ENCODE results near the gene PARP6.
A peak's percentile ranks its signal among the peaks of the same experiment; 100 is the strongest.

The PARP6 gene, protein sequence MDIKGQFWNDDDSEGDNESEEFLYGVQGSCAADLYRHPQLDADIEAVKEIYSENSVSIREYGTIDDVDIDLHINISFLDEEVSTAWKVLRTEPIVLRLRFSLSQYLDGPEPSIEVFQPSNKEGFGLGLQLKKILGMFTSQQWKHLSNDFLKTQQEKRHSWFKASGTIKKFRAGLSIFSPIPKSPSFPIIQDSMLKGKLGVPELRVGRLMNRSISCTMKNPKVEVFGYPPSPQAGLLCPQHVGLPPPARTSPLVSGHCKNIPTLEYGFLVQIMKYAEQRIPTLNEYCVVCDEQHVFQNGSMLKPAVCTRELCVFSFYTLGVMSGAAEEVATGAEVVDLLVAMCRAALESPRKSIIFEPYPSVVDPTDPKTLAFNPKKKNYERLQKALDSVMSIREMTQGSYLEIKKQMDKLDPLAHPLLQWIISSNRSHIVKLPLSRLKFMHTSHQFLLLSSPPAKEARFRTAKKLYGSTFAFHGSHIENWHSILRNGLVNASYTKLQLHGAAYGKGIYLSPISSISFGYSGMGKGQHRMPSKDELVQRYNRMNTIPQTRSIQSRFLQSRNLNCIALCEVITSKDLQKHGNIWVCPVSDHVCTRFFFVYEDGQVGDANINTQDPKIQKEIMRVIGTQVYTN

DNA sequence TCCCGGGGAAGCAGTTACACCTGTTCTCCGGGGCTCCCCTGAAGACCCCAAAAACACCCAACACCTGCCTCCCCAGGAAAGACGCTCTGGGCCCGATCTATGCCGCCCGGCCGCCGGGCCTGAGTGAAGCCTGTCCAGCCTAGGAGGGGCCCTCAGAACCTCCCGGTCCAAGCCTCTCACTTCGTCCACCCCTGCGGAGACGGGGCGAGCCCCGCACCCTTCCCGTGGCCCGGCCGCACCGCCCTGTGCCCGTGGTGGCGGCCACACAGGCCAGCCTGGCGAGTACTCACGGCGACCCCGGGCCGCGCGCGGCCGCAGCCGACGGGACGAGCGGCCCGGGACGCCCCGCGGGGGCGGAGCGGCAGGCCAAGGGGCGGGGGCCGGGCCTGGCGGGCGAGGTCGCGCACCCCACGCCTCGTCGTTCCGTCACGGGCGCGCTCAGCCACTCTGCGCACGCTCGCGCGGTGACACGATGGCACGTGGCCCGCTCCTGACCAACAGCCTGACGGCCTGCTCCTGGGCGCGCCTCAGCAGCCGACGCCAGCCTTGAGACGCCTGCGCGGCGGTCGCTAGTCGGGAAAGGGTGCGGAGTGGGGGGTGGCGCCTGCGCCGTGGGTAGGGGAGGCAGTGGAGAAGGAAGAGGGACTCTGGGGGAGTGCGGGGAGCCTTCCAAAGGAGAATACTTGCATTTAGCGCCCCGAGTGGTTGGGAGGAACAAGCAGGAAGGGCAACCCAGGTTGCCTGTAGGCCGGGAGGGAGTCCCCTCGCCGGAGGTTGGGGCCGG lies at the start of gene PARP6:
PARP6 (minus strand) TSS at position 342 of the 784 bp plus-strand sequence. CDS start 5,077 bp downstream, outside the sequence.
- peak; percentile 99 for DNase-seq (ENCODE audit: low spot score)
- FAIRE-seq: peak; percentile 92

DNA sequence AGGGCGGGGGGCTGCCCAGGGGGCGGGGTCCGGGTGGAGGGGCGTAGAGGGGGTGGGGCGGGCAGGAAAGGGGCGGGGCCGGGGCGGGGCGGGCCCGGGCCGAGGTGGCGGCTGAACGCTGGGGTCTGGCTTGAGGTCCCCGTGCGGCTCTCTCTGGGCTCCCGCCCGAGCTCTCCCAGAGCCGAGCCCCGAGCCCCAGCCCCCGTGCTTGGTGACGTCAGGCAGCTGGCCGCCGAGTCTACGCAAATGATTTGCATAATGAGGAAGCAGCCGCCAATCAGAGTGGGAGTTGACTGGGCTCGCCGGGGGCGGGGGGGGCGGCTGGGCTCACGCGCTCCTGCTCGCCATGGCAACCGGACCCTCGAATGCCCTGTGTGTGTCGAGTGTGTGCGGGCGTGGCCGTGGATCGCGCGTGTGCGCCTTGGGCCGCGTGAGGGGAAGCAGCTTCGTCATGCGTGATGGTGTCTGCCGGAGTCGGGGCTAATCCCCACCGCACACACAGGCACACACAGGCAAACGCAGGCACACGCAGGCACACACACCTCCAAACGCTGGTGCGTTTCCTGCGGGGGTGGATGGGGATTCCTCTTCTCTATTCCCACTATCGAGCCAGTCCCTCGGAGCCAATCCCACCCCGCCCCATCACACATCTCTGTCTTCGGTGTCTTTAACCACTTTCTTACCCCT lies 47.8 kb upstream of the PARP6 start, which contains the start of gene CELF6:
CELF6 (minus strand) TSS at position 173 of the 687 bp plus-strand sequence. CDS start 283 bp downstream, outside the sequence.
- FAIRE-seq (peak; percentile 76), DNase-seq (ENCODE audit: low spot score) (peak; percentile 89)

DNA sequence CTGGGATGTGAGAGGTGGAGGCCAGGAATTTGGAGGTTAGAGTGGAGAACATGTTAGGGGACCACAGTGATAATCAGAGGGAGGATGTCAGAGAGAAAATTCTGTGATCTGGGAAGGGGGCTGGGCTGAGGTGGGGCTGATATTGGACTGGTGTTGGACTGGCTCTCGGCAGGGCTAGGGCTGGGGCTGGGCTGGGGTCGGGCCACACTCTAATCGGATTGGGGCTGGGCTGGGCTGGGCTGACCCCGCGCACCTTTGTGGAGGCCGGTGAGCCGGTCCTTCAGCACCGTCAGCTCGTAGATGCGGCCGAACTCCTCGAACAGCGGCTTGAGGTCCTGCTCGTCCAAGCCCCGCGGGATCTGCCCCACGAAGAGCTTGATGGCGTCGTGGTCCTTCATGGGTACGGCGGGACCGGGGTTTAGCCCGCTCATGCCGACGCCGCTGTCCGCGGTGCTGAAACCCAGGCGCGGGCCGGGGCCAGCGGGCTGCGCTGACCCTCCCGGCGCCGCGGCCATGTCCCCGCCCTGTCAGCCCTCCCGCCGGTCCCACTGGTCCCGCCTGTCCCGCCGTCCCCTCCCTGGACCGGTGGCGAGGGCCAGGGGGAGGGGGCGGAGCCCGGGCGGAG lies 47.1 kb upstream of the PARP6 start:
- FAIRE-seq: peak; percentile 78
- no peak for DNase-seq (ENCODE audit: low spot score)

DNA sequence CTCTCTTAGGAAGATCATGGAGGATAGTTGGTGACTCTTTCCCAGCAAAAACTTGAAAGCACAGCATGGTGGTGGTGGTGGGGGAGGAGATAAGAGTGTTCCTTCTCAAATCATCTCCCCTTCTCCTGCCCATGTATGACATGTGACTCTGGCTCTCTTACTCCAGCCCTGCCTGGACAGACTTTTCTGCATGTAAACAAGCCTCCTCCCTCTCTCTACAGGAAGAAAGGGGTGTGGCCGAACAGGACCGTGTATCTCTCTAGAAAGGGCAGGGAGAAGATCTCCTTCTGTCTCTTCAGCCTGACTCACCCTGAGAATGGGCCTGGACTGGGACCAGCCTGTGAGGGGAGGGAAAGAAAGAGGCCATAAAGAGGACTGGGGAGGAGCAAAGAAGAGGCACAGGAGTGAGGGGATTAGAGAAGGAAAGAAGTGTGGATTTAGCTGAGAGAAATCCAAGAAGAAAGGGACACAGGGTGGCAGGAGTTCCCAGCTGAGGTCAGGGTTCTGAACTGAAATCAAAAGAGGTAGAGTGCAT lies 46.1 kb upstream of the PARP6 start:
- DNase-seq (ENCODE audit: low spot score): no peak
- FAIRE-seq: no peak

DNA sequence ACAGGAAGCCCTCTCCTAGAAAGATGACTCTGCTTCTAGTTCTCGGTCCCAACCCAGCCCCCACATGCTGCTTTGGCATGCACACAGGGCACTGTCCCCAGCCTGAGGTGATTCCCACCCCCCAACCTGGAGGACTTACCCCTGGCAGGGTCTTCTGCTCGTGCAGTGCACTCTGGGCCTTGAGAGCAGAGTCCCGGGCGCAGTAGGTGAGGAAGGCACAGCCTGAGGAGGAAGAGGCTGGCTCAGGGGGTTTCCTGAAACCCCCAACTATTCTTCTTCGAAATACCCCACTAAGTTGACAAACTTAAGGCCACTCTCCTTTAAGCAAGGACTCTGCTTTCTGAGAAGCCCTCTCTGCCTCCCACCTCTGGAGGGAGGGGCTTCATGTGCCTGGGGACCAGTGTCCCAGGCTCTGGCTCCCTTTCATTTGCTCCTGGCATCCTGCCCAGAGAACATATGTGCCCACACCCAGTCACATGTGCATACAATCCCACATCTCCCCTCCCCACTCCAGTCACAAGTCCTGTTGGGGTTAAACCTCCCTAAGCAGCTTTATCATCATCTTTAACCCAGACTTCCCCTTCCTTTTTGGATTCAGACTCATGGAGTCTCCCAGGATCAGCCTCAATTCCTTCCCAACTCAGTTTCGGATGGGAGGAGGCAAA lies 43.5 kb upstream of the PARP6 start:
- DNase-seq (ENCODE audit: low spot score) (no peak), FAIRE-seq (no peak)

DNA sequence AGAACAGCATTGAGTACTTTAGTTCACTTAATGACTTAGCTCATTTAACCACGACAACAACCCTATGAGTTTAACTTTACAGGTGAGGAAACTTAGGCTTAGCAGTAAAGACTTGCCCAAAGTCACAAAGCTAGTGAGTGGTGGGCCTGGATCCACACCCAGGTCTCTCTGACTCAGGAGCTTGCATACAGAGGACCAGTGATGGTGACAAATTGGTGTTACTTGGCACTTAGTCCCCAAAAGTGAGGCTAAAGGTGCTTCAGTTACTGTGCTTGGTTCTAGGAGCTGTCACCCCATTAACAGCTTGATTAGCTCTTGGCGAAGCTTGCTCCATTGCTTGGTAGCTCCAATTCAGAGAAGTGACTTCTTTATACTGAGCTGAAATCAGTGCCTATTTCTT lies 41.5 kb upstream of the PARP6 start:
- DNase-seq (ENCODE audit: low spot score): no peak
- FAIRE-seq: no peak

DNA sequence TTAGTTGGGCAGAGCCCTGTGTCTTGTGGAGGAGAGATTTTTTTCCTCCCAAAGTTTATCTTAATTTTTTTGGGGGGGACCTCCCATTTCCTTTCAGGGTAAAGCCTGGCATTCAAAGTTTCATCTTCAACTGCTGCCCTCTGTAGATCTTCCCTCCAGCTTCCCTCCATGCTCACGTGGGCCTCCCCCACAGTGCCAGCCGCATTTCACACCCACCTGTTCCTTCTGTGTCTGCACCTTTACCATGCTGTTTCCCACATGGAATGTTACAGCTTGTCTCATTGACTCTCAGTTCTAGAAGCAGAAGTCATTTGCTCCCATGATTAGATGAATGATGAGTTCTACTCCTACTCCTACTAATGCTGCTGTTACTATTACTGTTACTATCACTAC lies 41.1 kb upstream of the PARP6 start:
- FAIRE-seq (peak; percentile 52), DNase-seq (ENCODE audit: low spot score) (no peak)

DNA sequence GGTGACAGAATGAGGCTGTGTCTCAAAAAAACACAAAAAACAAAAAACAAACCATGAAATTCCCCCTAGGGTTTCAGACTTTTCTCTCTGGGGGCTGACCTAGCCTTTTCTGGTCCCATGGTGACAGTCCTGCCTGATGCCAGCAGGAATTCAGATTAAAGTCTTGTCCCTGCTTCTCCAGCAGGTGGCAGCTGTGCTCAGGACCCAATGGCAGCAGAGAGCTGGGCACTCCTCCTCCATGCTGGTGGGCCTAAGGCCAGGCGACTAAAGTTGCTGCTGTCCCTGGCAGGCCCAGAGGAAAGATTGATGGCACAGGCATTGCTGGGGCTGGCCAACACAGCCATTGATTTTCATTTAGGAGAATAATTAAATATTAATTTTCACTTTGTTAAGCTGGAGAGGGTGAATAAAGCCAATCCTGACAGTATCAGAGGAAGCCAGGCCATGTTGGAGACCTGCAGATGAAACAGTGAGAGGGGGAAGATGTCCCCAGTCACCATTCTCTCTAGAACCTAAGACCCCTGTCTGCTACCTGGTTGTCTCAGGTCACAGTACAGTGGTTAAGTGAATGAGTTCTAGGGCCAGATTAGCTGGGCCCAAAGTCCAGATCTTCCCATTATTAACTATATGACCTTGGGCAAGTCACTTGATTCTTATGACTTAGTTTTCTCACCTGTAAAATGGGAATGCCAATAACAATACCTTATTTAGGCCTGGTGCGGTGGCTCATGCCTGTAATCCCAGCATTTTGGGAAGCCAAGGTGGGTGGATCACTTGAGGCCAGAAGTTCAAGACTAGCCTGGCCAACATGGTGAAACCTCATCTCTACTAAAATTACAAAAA lies 40.5 kb upstream of the PARP6 start:
- peak; percentile 75 for DNase-seq (ENCODE audit: low spot score)
- FAIRE-seq: peak; percentile 59

DNA sequence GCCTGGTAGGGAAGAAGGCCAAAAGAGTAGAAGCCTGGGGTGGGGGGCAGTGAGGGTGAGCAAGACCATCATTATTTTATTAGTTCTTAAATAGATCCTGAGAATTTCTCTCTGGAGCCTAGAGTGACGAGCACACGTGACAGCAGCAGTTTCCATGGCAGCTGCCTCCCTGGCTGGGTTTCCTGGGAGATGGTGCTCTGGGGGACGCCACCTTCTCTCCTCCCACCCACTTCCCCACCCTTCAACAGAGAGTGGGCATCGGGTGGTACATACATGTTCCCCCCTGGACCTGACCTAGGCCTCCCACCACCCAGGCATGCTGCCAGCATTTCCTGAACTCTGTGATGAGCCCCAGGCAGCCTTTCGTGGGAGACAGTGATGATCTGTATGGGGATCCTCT lies 34.7 kb upstream of the PARP6 start:
- DNase-seq (ENCODE audit: low spot score): no peak
- FAIRE-seq: no peak

DNA sequence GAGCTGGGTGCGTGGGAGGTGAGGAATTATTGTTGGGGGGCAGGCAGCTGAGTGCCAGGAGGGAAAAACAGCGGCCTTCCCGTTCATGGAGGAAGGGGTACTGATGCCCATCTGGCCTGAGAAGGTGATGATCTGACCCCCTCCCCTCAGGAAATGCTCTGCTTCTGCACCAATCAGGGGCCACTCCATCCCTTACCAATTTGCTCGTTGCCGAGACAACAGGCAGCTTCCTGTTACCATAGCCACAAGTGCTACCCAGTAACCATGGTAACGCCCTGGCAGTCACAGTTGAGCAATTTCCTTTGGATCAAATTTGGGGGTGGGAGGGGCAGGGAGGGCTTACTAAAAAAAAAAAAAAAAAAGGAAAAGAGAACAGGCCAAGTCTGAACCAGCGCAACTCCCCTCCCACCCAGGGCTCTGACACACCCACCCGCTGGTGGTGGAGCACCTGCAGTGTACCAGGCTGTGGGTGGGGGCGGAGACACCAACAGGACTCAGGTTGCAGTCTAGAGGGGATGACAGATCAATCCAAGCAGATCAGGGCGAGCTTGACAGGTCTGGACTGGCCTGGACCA lies 33.9 kb upstream of the PARP6 start:
- no peak for DNase-seq (ENCODE audit: low spot score)

DNA sequence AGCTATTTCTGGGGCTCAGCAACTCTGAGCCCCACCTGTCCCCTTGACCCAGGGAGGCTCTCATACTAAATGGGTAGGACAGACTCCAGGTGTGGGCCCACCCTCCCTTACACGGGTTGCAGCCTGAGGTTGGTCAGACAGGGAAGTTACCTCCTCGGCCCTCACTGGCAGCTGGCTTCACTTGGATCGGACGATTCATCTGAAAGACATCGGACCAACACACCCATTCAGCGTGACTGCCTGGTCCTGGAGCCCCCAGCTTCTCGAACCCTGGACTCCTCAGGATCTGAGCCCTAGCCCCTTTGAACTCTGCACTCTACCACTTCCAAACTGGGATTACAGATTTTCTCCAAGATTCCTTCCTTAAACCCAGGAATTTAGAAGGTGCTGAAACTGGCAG lies 32.2 kb upstream of the PARP6 start:
- FAIRE-seq: no peak
- no peak for DNase-seq (ENCODE audit: low spot score)

More for the DNA sequence above, 33.9 kb upstream of the PARP6 start:
- FAIRE-seq: no peak

DNA sequence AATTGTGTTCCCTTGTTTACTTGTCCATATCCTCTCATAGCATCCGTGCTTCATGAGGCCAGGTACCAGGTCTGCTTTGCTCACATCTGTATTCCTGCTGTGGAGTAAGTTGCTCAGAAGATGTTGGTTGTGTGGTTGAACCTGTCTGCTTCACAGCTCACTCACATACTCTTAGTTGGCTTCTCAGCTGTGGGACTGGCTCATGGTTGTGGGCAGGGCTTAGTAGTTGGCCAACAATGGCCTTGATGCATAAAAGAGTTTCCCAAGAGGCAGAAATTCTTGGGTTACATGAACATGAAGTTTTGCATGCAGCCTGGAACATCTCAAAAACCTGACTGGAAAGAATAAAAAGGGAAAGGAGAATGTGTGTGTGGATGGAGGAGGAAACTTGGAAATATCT lies 30.6 kb upstream of the PARP6 start:
- FAIRE-seq (peak; percentile 35), DNase-seq (ENCODE audit: low spot score) (no peak)

DNA sequence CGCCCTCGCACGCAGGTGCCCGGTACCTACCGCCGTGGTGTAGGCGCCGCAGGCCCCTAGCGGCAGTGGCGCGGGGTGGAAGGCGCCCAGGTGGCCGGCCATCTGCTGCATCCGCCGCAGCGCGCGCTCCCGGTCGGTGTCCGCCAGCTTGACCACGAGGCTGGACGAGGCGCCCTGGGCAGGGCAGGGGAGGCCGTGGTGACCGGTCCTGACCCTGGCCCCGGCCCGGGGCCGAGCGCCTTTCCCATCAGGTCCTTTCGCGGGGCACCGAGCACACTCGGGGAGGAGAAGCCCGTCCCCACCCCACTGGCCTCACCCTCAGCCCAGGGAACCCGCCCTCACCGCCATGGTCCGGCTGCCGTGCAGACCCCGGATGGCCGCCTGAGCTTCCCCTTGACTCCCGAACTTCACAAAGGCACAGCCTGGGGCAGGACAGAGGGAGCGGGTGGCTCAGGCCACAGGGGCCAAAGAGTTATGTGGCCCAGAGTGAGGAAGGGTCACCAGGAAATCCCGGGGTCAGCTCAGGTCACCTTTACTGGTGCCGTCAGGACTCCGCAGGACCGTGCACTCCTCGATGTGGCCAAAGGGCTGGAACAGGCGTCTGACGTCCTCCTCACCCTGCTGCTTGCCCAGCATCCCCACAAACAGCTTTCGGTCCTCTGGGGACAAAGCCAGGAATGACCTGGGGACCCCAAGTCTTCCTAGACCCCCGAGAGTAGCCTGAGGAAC lies 17.4 kb upstream of the PARP6 start:
- FAIRE-seq (no peak), DNase-seq (ENCODE audit: low spot score) (no peak)

DNA sequence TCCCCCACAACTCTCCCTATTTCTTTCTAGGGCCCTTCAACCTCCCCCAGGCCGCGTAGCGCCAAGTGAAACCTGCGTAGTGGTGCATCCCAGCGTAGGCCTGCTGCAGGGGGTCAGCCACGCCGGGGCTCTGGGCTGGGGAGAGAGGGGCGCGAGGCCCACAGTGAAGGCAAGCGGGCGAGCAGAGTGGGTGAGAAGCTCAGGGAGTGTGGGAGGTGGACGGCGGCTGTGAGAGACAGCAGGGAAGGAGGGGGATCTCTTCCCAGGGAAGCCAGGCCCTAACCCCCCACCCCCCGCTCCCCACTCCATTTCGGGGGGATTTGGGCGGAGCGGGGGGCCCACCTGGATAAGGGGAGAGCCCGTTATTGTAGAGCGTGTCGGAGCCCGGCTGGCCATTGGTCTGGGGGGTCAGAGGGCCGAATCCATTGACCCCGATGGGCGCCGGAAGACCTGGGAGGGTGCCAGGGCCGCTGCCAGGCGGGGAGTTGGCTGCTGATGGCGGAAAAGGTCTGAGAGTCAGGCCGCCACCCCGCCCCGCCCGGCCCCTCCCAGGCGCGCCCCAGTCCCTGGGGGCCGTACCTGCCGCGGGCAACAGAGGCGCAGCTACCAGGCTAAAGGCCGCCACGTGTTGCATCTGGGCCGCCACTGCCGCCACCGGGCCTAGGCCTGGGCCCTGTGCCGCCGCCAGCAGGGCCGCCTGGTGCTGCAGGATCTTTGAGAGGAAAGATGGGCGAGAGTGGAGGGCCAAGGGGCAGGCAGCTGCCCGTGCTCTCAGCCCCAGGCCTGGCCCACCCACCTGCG lies 16.6 kb upstream of the PARP6 start:
- no peak for DNase-seq (ENCODE audit: low spot score)
- FAIRE-seq: no peak

DNA sequence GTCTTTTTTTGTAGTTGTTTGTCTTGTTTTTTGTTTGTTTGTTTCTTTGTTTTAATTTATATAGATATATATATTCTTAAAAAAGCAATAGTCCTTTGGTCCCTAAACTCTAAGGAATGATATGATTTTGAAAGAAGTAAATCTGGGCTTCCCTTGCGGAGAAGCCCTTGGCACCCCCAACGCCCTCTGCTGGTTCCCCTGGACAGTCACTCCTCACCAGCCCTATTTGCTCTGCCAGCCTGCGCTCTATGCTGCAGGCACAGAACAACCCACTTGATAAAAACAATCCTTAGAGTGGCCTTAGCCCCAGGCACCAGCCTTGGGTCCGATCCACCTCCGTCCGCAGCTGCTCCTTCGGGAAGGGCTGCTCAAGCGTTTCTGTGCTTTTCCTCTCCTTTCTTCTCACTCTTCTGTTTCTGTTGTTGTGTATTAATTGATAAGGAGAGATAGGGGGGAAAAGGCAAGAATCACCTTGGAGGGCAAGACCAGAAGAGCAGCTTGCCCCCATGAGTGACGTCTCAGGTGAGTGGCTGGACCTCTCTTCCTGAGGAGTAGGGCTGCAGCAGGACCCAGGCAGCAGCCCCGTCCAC lies 13.7 kb upstream of the PARP6 start:
- DNase-seq (ENCODE audit: low spot score) (peak; percentile 27), FAIRE-seq (no peak)

DNA sequence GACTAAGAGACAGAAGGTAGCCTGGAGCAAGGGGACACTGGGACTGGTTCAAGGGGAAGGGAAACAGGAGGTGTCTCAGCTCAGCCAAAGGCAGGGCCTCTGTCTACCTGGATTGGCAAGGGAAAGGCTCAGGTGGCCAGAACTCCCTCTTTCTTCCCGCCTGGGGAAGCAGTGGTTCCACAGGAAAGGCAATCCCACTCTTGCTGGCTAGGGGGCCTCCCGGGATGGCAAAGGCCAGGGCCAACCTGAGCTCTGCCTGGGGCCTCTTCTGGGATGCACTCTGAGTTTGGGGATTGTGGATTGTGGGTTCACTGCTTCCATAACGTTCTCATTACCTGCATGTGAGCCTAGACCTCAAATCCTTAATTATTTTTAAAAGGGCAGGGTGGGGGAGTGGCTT lies 13.0 kb upstream of the PARP6 start:
- FAIRE-seq (no peak), DNase-seq (ENCODE audit: low spot score) (no peak)

DNA sequence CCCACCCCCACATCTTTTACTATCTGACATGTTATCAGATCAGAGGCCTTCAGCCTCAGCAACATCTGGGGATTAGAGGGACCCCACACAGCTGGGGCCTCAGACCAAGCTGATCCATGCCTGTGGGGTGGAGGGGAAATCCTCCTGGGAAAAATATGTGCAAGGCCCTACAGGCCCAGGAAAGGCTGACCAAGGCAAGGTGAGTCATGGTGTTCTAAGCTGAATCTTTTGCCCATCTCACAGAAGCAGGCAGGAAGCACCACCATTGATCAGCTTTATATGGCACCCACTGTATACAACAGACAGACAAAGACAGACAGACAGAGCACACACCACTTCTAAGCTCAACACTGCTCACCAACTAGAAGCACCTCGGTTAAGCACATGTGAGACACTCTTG lies 12.4 kb upstream of the PARP6 start:
- FAIRE-seq (no peak), DNase-seq (ENCODE audit: low spot score) (no peak)

Measured in urothelium cell line (cell line).